GM08714 (cell line): ENCODE measurements around the gene TTLL5.
A peak's percentile ranks its signal among the peaks of the same experiment; 100 is the strongest.
"Not testable (repeated sequence)": the region's sequence is repeated elsewhere in the genome, so short reads cannot be mapped to it uniquely, and the experiment has no call there.

Experiments
- H3K4me3 ChIP-seq: fragments of 200-500 bp; sonication (Bioruptor generic); 2 replicates; pipeline ENCODE4 v1.5.1; 2014; ENCODE audit warnings: mild to moderate bottlenecking, low read length, inconsistent platforms
- ZNF274 ChIP-seq: IDR thresholded peaks from 2 replicates; pipeline ENCODE4 v1.6.1; 2012; ENCODE audit warnings: mild to moderate bottlenecking, low read depth, low read length

The TTLL5 gene

DNA sequence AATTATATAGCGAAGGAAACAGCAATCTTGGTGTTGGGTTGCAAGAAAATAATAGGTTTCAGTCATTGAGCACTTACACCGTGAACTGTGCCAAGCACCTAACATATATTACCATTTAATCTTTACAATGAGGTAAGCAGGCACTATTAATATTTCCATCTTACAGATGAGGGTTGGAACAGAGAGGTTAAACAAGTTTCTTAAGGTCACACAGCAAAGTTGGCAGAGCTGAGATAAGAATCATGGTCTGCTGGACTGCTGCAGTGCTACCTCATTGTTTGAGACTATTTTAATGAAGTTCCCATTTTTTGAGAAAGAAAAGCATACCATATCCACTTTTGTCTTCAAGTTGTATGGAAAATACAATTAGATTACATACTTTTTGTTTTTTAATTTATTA is 2.1 kb upstream of the TTLL5 start:
- TF ChIP-seq ZNF274, result no peak
- no peak overlapping the region for H3K4me3 ChIP-seq

- H3K4me3 ChIP-seq, result peak overlapping the region; percentile 95
- TF ChIP-seq ZNF274, result no peak
Measured at GRCh38 chr14:75660238-75660629, 812 bp upstream of the TTLL5 start.

DNA sequence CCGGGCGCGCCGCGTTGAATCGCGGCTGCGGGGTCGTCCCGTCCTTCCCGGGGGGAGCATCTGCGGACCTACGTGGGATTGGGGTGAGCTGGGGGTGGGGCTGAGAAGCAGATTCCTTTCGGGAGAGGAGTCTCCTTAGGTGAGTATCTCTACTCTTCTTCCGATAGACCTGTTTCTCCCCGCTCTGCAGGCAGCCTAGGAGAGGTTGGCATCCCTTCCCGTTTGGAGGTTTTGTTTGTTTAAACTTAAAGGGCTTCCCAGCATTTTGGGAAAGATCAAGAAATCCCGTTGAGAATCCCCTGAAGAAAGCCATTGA is 411 bp downstream of the TTLL5 start:
- H3K4me3 ChIP-seq, result peak overlapping the region; percentile 95

GRCh38 chr14:75662966-75663365 is 1.9 kb downstream of the TTLL5 start:
- TF ChIP-seq ZNF274, result no peak
- no peak overlapping the region for H3K4me3 ChIP-seq

More for the DNA sequence above, 411 bp downstream of the TTLL5 start:
- no peak for TF ChIP-seq ZNF274

DNA sequence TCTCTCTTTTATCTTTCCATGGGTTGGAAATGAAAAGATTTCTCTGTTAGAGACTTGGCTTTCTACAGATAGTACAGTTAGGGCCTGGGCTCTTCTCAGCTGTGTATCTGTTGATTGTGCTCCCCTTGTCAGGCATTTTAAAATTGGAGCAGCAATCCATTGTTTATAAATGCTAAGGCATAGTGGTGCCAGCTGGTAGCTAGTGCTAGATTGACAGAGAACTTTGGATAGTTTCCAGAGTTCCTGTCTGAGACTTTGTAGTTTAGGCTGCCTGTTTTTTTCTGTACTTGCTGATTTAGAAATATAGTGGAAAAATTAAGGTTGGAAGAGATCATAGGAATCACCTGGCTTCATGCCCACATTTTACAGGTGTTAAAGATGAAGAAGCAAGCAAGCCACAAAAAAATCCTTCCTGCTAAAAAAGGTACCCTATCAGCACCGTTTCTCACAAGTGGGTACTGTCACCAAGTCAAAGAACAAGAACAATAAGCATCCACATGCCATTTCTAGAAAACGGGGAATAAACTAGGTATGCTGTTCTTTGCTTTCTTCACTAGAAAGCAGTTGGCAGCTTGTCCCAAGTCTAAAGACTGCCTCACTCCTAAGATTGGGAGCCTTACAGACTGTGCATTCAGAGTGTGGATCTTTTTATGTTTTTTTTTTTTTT is 6.2 kb downstream of the TTLL5 start:
- H3K4me3 ChIP-seq, result no peak overlapping the region
- TF ChIP-seq ZNF274, result no peak

- TF ChIP-seq ZNF274, result no peak
- no peak overlapping the region for H3K4me3 ChIP-seq
Measured at GRCh38 chr14:75672605-75673192, 11.7 kb downstream of the TTLL5 start.

GRCh38 chr14:75673345-75674035 is 12.4 kb downstream of the TTLL5 start:
- no peak overlapping the region for H3K4me3 ChIP-seq
- no peak for TF ChIP-seq ZNF274

DNA sequence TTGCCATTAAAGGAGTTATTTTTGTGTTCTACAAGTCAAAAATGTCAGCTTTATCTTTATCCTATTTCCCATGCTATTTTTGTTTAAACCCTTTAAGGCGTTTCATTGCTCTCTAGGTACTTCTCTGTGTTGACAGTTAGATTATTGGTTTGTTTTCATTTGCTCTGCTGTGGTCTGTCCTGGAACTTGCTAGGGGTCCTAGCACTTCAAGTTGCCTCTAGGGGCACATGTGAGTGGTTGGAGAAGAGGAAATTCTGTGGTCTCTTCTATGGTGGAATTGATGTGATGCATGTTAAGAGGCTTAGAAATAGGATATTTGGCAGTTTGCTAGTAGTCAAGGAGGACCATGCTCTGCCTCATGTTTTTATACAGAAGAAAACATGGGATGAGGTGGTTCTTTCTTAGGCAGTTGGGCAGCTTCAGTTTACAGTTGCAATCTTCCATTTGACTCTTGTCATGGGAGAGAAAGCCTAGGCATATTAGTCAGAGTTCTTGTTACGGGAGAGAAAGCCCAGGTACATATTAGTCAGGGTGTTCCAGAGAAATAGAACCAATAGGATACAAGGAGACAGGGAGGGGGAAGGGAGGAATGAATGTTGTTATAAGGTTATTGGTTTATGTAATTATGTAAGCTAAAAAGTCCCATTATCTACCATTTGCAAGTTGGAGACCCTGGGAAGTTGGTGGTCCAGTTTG is 14.4 kb downstream of the TTLL5 start:
- TF ChIP-seq ZNF274, result no peak

DNA sequence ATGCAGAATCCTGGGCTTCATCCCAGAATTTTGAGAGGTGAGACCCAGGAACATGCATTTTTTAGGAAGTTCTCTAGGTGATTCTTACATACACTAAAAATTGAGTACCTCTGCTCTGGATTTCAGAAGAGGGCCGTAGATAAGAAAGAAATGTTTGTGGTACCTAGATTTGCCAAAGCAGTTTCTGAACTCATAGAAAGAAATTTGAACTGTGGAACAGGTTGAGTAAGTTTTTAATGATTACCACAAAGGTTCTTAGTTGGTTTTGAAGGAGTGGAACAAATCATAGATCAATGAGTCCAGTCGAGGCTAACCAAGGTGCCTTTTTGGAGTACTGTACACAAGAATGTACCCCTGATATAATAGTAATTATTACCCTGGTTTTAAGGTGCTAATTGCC is 24.9 kb downstream of the TTLL5 start:
- no peak overlapping the region for H3K4me3 ChIP-seq
- TF ChIP-seq ZNF274, result no peak

More for the DNA sequence above, 14.4 kb downstream of the TTLL5 start:
- no peak overlapping the region for H3K4me3 ChIP-seq

- no peak overlapping the region for H3K4me3 ChIP-seq
- no peak for TF ChIP-seq ZNF274
Measured at GRCh38 chr14:75689012-75689411, 28.0 kb downstream of the TTLL5 start.

GRCh38 chr14:75690010-75690409 is 29.0 kb downstream of the TTLL5 start:
- TF ChIP-seq ZNF274, result no peak
- no peak overlapping the region for H3K4me3 ChIP-seq

DNA sequence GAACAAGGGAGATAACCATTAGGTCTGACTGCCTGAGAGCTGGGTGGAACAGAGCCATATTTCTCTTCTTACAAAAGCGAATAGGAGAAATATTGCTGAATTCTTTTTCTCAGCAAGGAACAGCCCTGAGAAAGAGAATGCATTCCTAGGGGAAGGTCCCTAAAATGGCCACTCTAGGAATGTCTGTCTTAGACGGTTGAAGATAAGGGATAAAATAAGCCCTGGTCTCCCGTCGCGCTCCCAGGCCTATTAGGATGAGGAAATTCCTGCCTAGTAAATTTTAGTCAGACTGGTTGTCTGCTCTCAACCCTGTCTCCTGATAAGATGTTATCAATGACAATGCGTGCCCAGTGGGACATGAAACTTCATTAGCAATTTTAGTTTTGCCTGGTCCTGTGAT is 34.0 kb downstream of the TTLL5 start:
- not testable (repeated sequence) for H3K4me3 ChIP-seq

DNA sequence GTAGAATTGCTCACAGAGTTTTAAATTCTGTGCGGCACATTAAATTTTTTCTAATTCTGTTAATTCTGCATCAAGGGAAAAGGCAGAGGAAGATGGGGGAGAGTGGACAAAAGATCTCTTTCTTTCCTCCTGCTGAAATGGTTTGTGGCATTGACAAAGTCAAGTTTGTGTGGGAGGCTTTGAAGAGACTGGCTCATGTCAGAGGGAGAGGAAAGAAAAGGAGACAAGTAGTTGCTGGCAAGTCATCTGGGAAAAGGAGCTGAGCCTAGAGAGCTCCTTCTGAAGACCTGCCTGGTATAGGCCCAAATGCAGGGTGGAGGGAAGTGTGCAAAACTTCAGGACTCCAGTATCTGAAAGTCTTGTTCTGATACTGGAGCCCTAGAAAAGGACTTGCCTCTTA is 36.3 kb downstream of the TTLL5 start:
- no peak for TF ChIP-seq ZNF274
- H3K4me3 ChIP-seq, result no peak overlapping the region

GRCh38 chr14:75697918-75698317 is 36.9 kb downstream of the TTLL5 start:
- TF ChIP-seq ZNF274, result no peak
- no peak overlapping the region for H3K4me3 ChIP-seq

- no peak overlapping the region for H3K4me3 ChIP-seq
- no peak for TF ChIP-seq ZNF274
Measured at GRCh38 chr14:75699331-75699730, 38.3 kb downstream of the TTLL5 start.
